Activated CD4-positive, alpha-beta T cell treated with anti-CD3 and anti-CD28 coated beads, Interleukin-10, Interleukin-2, amounts not matched to agents 100 ng/mL and 50 ng/mL, durations not matched to agents 16 hours and 8 hours (primary cell): Measurements from ENCODE around the gene SETDB2.

Experiments used
- DNase-seq: peaks from one replicate; pipeline ENCODE4 v3.0.0-alpha.2; 2020

SETDB2 gene

GRCh38 chr13:49443704-49444523 lies at the start of gene SETDB2, which contains the start of gene CAB39L:
TSS of gene SETDB2 (plus strand) at chr13:49444274. CDS start at chr13:49451894, 7,620 bp downstream.
TSS of gene CAB39L (minus strand) at chr13:49444064. CDS start at chr13:49382910, 61,154 bp downstream.
- DNase-seq, result peak; percentile 100

GRCh38 chr13:49395451-49395865 lies 48.6 kb upstream of the SETDB2 start:
- no peak for DNase-seq

- no peak for DNase-seq
Observed at GRCh38 chr13:49395878-49396380, 48.1 kb upstream of the SETDB2 start.

GRCh38 chr13:49399801-49400472 lies 44.1 kb upstream of the SETDB2 start:
- DNase-seq, result no peak

- no peak for DNase-seq
Observed at GRCh38 chr13:49400755-49401659, 43.1 kb upstream of the SETDB2 start.

- DNase-seq, result no peak
Observed at GRCh38 chr13:49403996-49404702, 39.9 kb upstream of the SETDB2 start.

GRCh38 chr13:49404703-49405020 lies 39.4 kb upstream of the SETDB2 start:
- DNase-seq, result no peak

GRCh38 chr13:49407068-49407467 lies 37.0 kb upstream of the SETDB2 start:
- DNase-seq, result no peak

- DNase-seq, result no peak
Observed at GRCh38 chr13:49407936-49408335, 36.1 kb upstream of the SETDB2 start.

- no peak for DNase-seq
Observed at GRCh38 chr13:49409008-49409407, 35.1 kb upstream of the SETDB2 start.

GRCh38 chr13:49410006-49410405 lies 34.1 kb upstream of the SETDB2 start:
- DNase-seq, result no peak

GRCh38 chr13:49410477-49410876 lies 33.6 kb upstream of the SETDB2 start:
- DNase-seq, result no peak

- DNase-seq, result no peak
Observed at GRCh38 chr13:49411353-49411752, 32.7 kb upstream of the SETDB2 start.

- no peak for DNase-seq
Observed at GRCh38 chr13:49412749-49413148, 31.3 kb upstream of the SETDB2 start.

GRCh38 chr13:49417161-49417560 lies 26.9 kb upstream of the SETDB2 start:
- no peak for DNase-seq

- no peak for DNase-seq
Observed at GRCh38 chr13:49418206-49418605, 25.9 kb upstream of the SETDB2 start.

GRCh38 chr13:49419276-49419675 lies 24.8 kb upstream of the SETDB2 start:
- no peak for DNase-seq

GRCh38 chr13:49421391-49421790 lies 22.7 kb upstream of the SETDB2 start:
- DNase-seq, result peak; percentile 43

GRCh38 chr13:49424011-49424560 lies 20.0 kb upstream of the SETDB2 start:
- no peak for DNase-seq

GRCh38 chr13:49428041-49428763 lies 15.9 kb upstream of the SETDB2 start:
- no peak for DNase-seq

GRCh38 chr13:49429121-49429520 lies 15.0 kb upstream of the SETDB2 start:
- DNase-seq, result no peak
